ENCODE results near the gene SLC26A2. TPM values are rescaled to one million over a fixed set of nuclear protein-coding genes. Genes with fewer than 3 reads are reported as not detected.

The SLC26A2 gene
- total and polyA plus RNA-seq, 2 of the 8 experiments (the other 6 are each of a cell fraction or from before 2014, with no cell fraction given) = 3.7 to 11.4 TPM

DNA sequence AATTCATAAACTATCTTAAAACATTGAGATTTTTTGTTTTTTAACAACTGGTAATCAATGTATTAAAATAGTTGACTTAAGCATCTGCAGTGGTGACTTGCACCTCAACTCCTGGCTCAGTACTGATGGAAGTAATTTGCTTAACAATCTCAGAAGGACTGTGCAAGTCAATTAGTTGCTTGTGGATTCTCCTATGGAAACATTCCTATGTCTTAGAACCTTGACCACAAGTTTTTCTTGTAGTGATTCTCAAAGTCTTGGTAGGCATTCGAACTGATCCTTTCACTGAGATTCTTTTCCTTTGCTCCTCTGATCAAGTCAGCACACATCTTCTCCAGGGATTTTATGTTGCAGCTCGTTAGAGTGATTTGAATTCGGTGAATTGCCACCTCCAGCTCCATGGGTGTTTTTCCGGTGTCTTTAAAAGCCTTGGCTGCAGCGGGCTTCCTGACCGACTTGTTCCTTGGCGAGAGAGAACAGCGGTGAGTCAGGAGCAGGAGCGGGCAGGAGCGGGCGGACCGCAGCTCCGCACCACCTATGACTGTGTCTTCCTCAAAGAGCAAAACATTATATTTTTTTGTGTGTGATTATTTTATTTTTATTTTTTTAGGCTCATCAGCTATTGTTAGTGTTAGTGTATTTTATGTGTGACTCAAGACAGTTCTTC lies 61.1 kb downstream of the SLC26A2 start:
- H2BK12ac ChIP-seq (ENCODE audit: low read depth, low read length) = no peak overlapping the region
- H2BK5ac ChIP-seq (ENCODE audit: low read depth, low read length) = no peak overlapping the region
- no peaks in the 10 kb centered on the region for H3K79me1 ChIP-seq (ENCODE audit: low read depth, low read length)
- H4K91ac ChIP-seq (replicated peaks; ENCODE audit: insufficient read length, low read length) = no peak overlapping the region
- H3K9ac ChIP-seq (replicated peaks in 1 of 4; ENCODE audit: extremely low read depth in 1 of 4, low read depth in 3 of 4, low read length in 3 of 4) = no peak overlapping the region
- no peaks in the 10 kb centered on the region for H3K9me3 ChIP-seq (ENCODE audit: insufficient read depth in 2 of 2, low read depth in 1 of 2, low read length in 1 of 2)
- H3K4me2 ChIP-seq (ENCODE audit: insufficient read depth in 1 of 2, low read depth in 2 of 2, low read length in 2 of 2) = peak overlapping the region in 1 of 2 experiments; percentile 2; a peak in 1 of 4 replicates
- H3K23ac ChIP-seq (ENCODE audit: insufficient read length) = no peak overlapping the region
- no peak overlapping the region for H2AFZ ChIP-seq (ENCODE audit: low read length)
- H2BK15ac ChIP-seq (ENCODE audit: low read length) = no peak overlapping the region
- no peaks in the 10 kb centered on the region for H3K79me2 ChIP-seq (ENCODE audit: control insufficient read depth in 1 of 2, insufficient read depth in 2 of 2, low read length in 2 of 2)
- no peak overlapping the region for H3K4me3 ChIP-seq (ENCODE audit: extremely low read depth in 1 of 4, insufficient read depth in 2 of 4, low read depth in 3 of 4, low read length in 4 of 4)
- DNase-seq (ENCODE audit: low read depth in 1 of 2, low spot score in 2 of 2) = no peak
- no peaks in the 10 kb centered on the region; a peak in 1 of 7 replicates for H3K4me1 ChIP-seq (replicated peaks in 1 of 4; ENCODE audit: control insufficient read depth in 3 of 4, insufficient read depth in 4 of 4, low read length in 3 of 4)
- no peak overlapping the region for H3K56ac ChIP-seq (replicated peaks; ENCODE audit: insufficient read length, low read depth, low read length)
- no peak overlapping the region for H3K27ac ChIP-seq (ENCODE audit: low read depth, low read length)
- ChIA-PET CTCF (ENCODE audit: partially characterized antibody) (interaction anchor here (0.9 to 2.0 kb wide), 5 partner anchors 9 to 196 kb away, joined by 3 to 7 read pairs (median 5); no protein-coding TSS in a partner anchor), POLR2A (ENCODE audit: partially characterized antibody) (interaction anchor here (1.1 to 1.2 kb wide), 2 partner anchors 9 to 22 kb away, joined by 3 to 4 read pairs; partner anchors contain the start of genes HMGXB3 and TIGD6)
- TF ChIP-seq, protein P1, sequence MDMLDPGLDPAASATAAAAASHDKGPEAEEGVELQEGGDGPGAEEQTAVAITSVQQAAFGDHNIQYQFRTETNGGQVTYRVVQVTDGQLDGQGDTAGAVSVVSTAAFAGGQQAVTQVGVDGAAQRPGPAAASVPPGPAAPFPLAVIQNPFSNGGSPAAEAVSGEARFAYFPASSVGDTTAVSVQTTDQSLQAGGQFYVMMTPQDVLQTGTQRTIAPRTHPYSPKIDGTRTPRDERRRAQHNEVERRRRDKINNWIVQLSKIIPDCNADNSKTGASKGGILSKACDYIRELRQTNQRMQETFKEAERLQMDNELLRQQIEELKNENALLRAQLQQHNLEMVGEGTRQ (IDR thresholded peaks at IDR 0.05; ENCODE audit: low read length) = no peak
- TF ChIP-seq GTF2F1 (IDR thresholded peaks at IDR 0.05; ENCODE audit: borderline replicate concordance, low read depth, low read length) (no peak), KDM1A (IDR thresholded peaks at IDR 0.05; ENCODE audit: borderline replicate concordance, low read length) (no peak), BACH1 (IDR thresholded peaks at IDR 0.05; ENCODE audit: low read length) (no peak), POU5F1 (IDR thresholded peaks at IDR 0.05; ENCODE audit: low read depth, low read length) (no peak), KDM5A (IDR thresholded peaks at IDR 0.05; ENCODE audit: low read length) (no peak), NRF1 (IDR thresholded peaks at IDR 0.05; ENCODE audit: low read depth, low read length) (no peak)
- TF ChIP-seq, protein P2, sequence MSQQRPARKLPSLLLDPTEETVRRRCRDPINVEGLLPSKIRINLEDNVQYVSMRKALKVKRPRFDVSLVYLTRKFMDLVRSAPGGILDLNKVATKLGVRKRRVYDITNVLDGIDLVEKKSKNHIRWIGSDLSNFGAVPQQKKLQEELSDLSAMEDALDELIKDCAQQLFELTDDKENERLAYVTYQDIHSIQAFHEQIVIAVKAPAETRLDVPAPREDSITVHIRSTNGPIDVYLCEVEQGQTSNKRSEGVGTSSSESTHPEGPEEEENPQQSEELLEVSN (IDR thresholded peaks at IDR 0.05) = no peak
- TF ChIP-seq, protein P3, sequence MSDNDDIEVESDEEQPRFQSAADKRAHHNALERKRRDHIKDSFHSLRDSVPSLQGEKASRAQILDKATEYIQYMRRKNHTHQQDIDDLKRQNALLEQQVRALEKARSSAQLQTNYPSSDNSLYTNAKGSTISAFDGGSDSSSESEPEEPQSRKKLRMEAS (IDR thresholded peaks at IDR 0.05) = no peak
- no peak overlapping the region for H2BK20ac ChIP-seq (ENCODE audit: low read length)
- no peaks in the 10 kb centered on the region for H3K23me2 ChIP-seq (ENCODE audit: low read depth, low read length)
- no peak overlapping the region for H2BK120ac ChIP-seq (replicated peaks; ENCODE audit: low read depth, low read length)
- H3K4ac ChIP-seq (replicated peaks; ENCODE audit: insufficient read length, low read depth, low read length) = no peak overlapping the region
- 69% methylated on average over 13 of the region's 13 CpGs; no CpG with 5 or more reads in 1 of the 2 experiments for WGBS, 2 experiments (ENCODE audit: extremely low coverage in 1 of 2, insufficient coverage in 1 of 2, insufficient read length in 1 of 2, insufficient replicate concordance in 2 of 2, low coverage in 1 of 2, low lambda C conversion rate in 2 of 2, missing lambda C conversion rate in 1 of 2)
- H4K20me1 ChIP-seq (replicated peaks in 1 of 2; ENCODE audit: control insufficient read depth in 1 of 2, insufficient read depth in 2 of 2, low read length in 2 of 2) = peaks cover 0 to 2% of the 10 kb centered on the region in 2 experiments
- no peak overlapping the region for H4K5ac ChIP-seq (ENCODE audit: insufficient read length, low read depth, low read length)
- no peaks in the 10 kb centered on the region for H3K27me3 ChIP-seq (replicated peaks in 1 of 4; ENCODE audit: control insufficient read depth in 3 of 4, extremely low read depth in 1 of 4, insufficient read depth in 3 of 4, low read length in 3 of 4)
- H3K36me3 ChIP-seq (ENCODE audit: control insufficient read depth in 2 of 4, insufficient read depth in 4 of 4, low read length in 3 of 4) = peaks cover 3 to 65% (median 33%) of the 10 kb centered on the region in 4 experiments; a peak in 6 of 8 replicates
- no peak overlapping the region for H3K14ac ChIP-seq (ENCODE audit: insufficient read length)
- H3K18ac ChIP-seq (ENCODE audit: extremely low read depth, low read length) = no peak overlapping the region
- FAIRE-seq = no peak
- H2AK5ac ChIP-seq (ENCODE audit: low read depth, low read length) = no peak overlapping the region
- H4K8ac ChIP-seq (ENCODE audit: extremely low read depth, insufficient read depth, low read length) = no peak overlapping the region
